ENCODE results near the gene PPM1L.

PPM1L gene

DNA sequence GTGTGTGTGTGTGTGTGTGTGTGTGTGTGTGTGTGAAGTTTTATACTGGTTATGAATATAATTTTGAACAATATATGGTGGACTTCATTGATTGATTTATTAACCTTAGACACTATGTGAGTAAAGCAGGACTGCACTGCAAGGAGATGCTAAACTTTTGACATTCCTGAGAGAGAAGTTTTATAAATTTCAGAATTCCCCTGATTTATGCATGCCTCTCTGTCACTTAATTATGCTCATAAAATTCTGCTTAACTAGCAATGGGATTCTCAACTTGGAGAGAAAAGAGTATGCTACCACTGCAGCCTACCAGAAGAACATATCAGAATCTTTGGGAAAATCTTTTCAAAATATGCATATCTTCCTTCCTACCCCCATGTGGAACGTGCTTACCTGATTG lies 204.5 kb downstream of the PPM1L start:
- H3K27me3 ChIP-seq (ENCODE audit: low read depth, low read length), result no peaks in the 10 kb centered on the region
- 0 out of 2 replicates have a peak, but pooled peaks cover 8% of the 10 kb centered on the region for H4K20me1 ChIP-seq (ENCODE audit: insufficient read depth, low read length)
- no peak overlapping the region for H3K9ac ChIP-seq (ENCODE audit: low read length)
- H3K4me2 ChIP-seq (ENCODE audit: low read length), result no peak overlapping the region
- H3K79me2 ChIP-seq (ENCODE audit: low read length), result no peaks in the 10 kb centered on the region
- H3K4me3 ChIP-seq (ENCODE audit: low read length), result no peak overlapping the region
- H2AFZ ChIP-seq (ENCODE audit: low read depth, low read length), result no peak overlapping the region
- no peaks in the 10 kb centered on the region for H3K9me3 ChIP-seq (ENCODE audit: insufficient read depth, low read length)
- no peaks in the 10 kb centered on the region for H3K4me1 ChIP-seq (ENCODE audit: low read length)
- H3K36me3 ChIP-seq (replicated peaks; ENCODE audit: low read depth, low read length), result no peaks in the 10 kb centered on the region
- TF ChIP-seq, protein P1, sequence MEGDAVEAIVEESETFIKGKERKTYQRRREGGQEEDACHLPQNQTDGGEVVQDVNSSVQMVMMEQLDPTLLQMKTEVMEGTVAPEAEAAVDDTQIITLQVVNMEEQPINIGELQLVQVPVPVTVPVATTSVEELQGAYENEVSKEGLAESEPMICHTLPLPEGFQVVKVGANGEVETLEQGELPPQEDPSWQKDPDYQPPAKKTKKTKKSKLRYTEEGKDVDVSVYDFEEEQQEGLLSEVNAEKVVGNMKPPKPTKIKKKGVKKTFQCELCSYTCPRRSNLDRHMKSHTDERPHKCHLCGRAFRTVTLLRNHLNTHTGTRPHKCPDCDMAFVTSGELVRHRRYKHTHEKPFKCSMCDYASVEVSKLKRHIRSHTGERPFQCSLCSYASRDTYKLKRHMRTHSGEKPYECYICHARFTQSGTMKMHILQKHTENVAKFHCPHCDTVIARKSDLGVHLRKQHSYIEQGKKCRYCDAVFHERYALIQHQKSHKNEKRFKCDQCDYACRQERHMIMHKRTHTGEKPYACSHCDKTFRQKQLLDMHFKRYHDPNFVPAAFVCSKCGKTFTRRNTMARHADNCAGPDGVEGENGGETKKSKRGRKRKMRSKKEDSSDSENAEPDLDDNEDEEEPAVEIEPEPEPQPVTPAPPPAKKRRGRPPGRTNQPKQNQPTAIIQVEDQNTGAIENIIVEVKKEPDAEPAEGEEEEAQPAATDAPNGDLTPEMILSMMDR (IDR thresholded peaks at IDR 0.05; ENCODE audit: low read depth, low read length), result no peak
- TF ChIP-seq EZH2phosphoT487 (IDR thresholded peaks at IDR 0.05; ENCODE audit: low read depth), result no peak
- no peak overlapping the region for H3K27ac ChIP-seq (ENCODE audit: low read length)

DNA sequence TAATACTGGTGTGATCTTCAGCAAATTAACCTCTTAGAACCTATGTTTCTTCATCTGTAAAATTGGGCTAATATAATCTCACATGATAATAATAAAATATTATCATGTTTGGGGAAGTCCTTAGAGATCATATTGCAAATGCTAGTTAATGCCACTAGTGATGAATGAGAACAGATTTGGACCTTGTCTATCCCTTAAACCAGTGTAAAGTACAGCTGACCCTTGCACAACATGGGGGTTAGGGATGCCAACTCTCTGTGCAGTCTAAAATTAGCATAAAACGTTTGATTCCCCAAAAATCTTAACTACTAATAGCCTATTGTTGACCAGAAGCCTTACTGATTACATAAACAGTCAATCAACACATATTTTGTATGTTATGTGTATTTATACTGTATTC lies 207.9 kb downstream of the PPM1L start:
- H3K27ac ChIP-seq (ENCODE audit: low read length), result no peak overlapping the region
- H3K4me2 ChIP-seq (ENCODE audit: low read length), result no peak overlapping the region
- H3K9ac ChIP-seq (ENCODE audit: low read length), result no peak overlapping the region
- H3K27me3 ChIP-seq (ENCODE audit: low read depth, low read length), result no peaks in the 10 kb centered on the region
- no peak overlapping the region for H3K4me3 ChIP-seq (ENCODE audit: low read length)
- H4K20me1 ChIP-seq (ENCODE audit: insufficient read depth, low read length), result no peaks in the 10 kb centered on the region
- TF ChIP-seq, protein P1 (IDR thresholded peaks at IDR 0.05; ENCODE audit: low read depth, low read length), result no peak
- TF ChIP-seq EZH2phosphoT487 (IDR thresholded peaks at IDR 0.05; ENCODE audit: low read depth), result no peak
- no peak overlapping the region for H2AFZ ChIP-seq (ENCODE audit: low read depth, low read length)
- no peaks in the 10 kb centered on the region for H3K9me3 ChIP-seq (ENCODE audit: insufficient read depth, low read length)
- no peaks in the 10 kb centered on the region for H3K4me1 ChIP-seq (ENCODE audit: low read length)
- H3K36me3 ChIP-seq (replicated peaks; ENCODE audit: low read depth, low read length), result no peaks in the 10 kb centered on the region
- no peaks in the 10 kb centered on the region for H3K79me2 ChIP-seq (ENCODE audit: low read length)

DNA sequence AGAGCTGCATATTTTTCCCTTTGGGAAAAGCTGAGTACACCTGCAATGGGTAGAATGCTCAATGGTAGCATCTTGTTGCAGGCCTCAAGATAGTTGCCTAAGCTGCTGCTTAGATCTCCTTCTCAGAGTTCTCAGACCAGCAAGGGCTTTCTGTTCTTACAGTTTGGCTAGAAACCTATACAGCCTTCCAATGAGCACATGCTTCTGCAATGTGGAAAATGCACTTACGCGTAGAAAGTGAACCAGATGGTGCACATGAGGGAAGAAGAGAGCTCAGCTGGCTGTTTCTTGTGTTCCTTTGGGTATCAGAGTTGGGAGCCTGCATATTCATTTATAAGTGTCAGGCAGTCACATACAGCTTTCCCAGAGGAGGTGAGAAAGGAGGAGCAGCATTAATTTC lies 212.7 kb downstream of the PPM1L start:
- H3K4me3 ChIP-seq (ENCODE audit: low read length), result no peak overlapping the region
- TF ChIP-seq EZH2phosphoT487 (IDR thresholded peaks at IDR 0.05; ENCODE audit: low read depth), result no peak
- TF ChIP-seq, protein P1 (IDR thresholded peaks at IDR 0.05; ENCODE audit: low read depth, low read length), result no peak
- no peak overlapping the region for H3K4me2 ChIP-seq (ENCODE audit: low read length)
- H3K9ac ChIP-seq (ENCODE audit: low read length), result no peak overlapping the region
- H3K27me3 ChIP-seq (ENCODE audit: low read depth, low read length), result no peaks in the 10 kb centered on the region
- H4K20me1 ChIP-seq (ENCODE audit: insufficient read depth, low read length), result no peaks in the 10 kb centered on the region
- H3K4me1 ChIP-seq (ENCODE audit: low read length), result peaks cover 5% of the 10 kb centered on the region; the same call in 1 of the 2 replicates
- H2AFZ ChIP-seq (ENCODE audit: low read depth, low read length), result no peak overlapping the region
- no peaks in the 10 kb centered on the region for H3K36me3 ChIP-seq (replicated peaks; ENCODE audit: low read depth, low read length)
- no peaks in the 10 kb centered on the region for H3K79me2 ChIP-seq (ENCODE audit: low read length)
- H3K27ac ChIP-seq (ENCODE audit: low read length), result no peak overlapping the region
- no peaks in the 10 kb centered on the region for H3K9me3 ChIP-seq (ENCODE audit: insufficient read depth, low read length)

DNA sequence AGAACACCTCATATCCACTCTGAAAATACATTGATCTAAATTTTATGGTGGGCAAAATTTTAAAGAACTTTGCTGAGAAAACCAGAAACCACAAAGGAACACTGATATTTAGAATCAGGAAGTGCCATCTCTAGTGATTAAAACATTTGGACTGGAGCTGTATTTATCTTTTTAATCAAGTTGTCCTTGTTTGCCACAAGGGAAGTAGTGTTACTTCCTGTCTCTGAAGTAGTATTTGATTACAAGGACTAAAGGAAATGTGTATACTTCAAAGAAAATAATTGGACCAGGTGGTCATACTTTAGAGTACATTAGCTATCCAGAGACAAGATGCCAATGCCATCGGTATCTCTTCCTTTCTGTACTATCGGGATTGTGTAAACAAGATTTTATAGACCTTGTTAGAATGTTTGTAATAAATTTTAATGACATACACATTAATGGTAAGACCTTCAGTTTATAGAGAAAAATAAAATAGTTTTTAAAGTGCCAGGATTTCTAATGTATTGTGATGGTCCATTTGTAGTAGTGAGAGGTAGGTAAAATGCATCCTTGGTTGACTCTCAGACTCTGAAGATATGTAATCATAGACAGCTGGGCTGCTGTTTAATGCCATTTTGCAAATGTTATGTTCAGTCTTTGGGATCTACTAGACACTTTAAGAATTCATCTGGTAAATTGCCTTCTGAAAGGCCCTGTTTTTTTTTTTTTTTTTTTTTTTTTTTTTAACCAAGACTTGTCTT lies 217.2 kb downstream of the PPM1L start:
- Histone ChIP-seq H3K4me1 (ENCODE audit: low read length) (peaks cover 5% of the 10 kb centered on the region; the same call in 1 of the 2 replicates), H3K4me2 (ENCODE audit: low read length) (no peak overlapping the region), H3K27me3 (ENCODE audit: low read depth, low read length) (no peaks in the 10 kb centered on the region), H3K9me3 (ENCODE audit: insufficient read depth, low read length) (no peaks in the 10 kb centered on the region), H3K36me3 (replicated peaks; ENCODE audit: low read depth, low read length) (no peaks in the 10 kb centered on the region), H3K4me3 (ENCODE audit: low read length) (no peak overlapping the region), H4K20me1 (ENCODE audit: insufficient read depth, low read length) (no peaks in the 10 kb centered on the region), H3K9ac (ENCODE audit: low read length) (no peak overlapping the region), H2AFZ (ENCODE audit: low read depth, low read length) (no peak overlapping the region), H3K79me2 (ENCODE audit: low read length) (no peaks in the 10 kb centered on the region), H3K27ac (ENCODE audit: low read length) (no peak overlapping the region)
- TF ChIP-seq, protein P1 (IDR thresholded peaks at IDR 0.05; ENCODE audit: low read depth, low read length), result no peak
